Activated T-helper 1 cell treated with Interleukin-2 at 50 U/mL for 16 hours (primary cell): ENCODE measurements around the gene CDC42SE2.

Experiments used
- DNase-seq: peaks from one replicate; pipeline ENCODE4 v3.0.0-alpha.2; 2020; ENCODE audit warnings: low read depth

CDC42SE2 gene

GRCh38 chr5:131441184-131441583 lies 177.3 kb downstream of the CDC42SE2 start:
- no peak for DNase-seq
